GM10847 (cell line): ENCODE measurements around the gene MED12L.

Experiments
- POLR2A ChIP-seq: IDR thresholded peaks from 2 replicates; pipeline ENCODE4 v1.6.1; 2011; ENCODE audit not compliant: insufficient read length; ENCODE audit errors: extremely low read depth

MED12L gene

DNA sequence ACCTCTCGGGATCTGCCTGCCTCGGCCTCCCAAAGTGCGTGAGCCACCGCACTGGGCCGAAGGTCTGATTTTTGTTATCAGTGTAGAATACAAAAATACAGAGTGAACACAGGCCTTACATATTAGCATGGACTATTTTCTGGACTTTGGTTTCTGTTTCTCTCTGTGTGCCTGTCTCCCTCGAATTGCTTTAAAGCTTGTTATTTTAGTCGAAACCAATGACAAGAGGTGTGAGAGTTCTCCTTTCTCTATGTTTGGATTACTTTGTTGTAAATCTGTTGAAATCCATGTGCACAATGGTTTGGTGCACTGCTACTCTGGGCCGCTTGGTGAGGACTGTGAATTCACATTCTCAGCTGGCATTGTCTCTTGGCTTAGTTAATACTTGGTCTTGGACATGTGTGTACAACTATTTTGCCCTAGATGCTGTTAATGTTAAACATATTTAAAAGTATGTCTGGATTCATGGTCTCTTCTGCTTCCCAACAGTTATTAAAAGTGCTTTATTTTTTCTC is 23.9 kb downstream of the MED12L start:
- TF ChIP-seq POLR2A: no peak

GRCh38 chr3:151112731-151113130 is 27.3 kb downstream of the MED12L start:
- no peak for TF ChIP-seq POLR2A

DNA sequence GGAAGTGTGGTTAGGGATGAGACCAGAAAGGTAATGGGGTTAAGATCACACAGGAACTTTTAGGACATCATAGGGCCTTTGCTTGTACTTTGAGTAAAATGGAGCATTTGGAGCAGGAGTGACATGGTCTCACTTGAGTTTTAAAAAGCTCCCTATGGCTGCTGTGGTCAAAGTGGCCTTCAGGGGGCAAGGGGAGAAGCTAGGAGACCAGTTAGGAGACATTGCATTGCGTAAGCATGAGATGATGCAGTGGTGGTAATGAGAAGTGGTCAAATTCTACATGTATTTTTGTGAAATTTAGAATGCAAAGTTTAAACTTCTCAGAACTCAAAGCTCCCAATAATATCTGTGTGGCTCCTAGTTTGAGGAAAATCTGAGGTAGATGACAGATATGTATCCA is 27.9 kb downstream of the MED12L start:
- no peak for TF ChIP-seq POLR2A

DNA sequence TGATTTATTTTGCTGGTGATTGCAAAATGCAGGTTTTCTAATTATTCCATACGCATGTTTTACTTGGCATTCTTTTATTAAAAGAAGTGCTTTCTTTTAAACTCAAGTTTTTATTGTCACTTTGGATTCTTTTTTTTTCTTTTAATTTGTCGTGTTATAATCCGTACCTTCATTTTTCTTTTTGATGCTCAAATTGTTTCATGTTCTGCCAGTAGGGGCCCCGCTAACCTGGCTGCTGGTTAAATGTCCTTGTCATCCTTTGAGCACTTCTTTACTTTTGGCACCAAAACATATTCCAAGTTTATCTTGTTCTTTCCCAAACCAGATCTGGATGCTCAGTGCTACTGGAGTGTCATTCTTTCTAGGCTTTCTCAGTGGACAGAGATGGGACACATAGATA is 31.6 kb downstream of the MED12L start:
- TF ChIP-seq POLR2A: no peak

GRCh38 chr3:151119188-151119587 is 33.7 kb downstream of the MED12L start:
- no peak for TF ChIP-seq POLR2A

DNA sequence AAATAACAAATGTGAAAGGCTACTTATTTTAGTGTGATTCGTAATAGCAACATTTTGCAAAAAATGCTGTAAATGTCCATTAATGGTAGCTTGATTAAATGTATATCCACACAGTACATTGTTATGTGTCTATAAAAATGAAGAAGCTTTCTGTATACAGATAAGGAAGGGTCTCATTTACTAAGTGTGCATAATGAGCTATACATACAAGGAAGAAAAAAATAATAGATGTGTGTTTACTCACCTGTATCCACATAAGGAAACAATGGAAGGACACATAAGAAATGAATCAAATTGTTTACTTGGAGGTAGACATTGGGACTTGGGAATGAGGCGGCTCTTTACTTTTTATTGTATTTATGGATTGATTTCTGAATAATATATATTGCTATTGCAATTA is 34.9 kb downstream of the MED12L start:
- TF ChIP-seq POLR2A: no peak

DNA sequence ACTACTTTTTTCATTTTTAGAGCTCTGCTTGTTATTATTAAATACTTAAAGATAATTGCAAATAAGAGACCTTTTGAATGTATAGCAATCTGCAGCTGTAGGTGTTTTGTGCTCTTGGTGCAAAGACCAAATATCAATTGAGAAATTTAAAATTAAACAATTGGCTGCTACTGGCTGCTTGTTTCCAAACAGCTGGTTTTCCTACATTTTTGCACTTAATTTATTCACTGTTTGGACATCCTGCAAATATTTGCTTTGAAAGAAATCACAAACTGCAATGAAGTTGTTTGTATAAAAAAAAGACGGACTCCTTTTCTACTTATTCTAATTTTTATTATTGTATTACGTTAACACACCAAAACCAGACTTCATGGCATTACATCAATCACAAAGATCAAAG is 35.6 kb downstream of the MED12L start:
- no peak for TF ChIP-seq POLR2A

- TF ChIP-seq POLR2A: no peak
These were observed 38.4 kb downstream of the MED12L start for GRCh38 chr3:151123827-151124226.

GRCh38 chr3:151124476-151124875 is 39.0 kb downstream of the MED12L start:
- TF ChIP-seq POLR2A: no peak

DNA sequence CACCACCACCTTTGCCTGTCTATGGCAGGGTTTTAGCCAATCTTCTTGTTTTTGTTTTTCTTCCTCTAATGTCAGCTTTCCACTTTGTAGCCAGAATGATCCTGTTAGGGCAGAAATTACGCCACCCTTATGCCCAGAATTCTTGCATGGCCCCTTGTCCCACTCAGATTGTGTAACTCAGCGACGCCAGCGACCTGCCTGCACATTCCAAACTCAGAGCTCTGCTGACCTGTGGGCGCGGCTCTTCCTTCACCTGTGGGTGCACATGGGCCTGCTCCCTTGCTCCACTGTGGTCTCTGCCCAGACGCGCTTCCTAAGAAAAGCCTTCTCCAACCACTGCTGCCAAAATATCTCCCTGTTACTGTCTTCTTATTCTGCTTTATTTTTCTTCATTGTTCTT is 45.0 kb downstream of the MED12L start:
- TF ChIP-seq POLR2A: no peak

DNA sequence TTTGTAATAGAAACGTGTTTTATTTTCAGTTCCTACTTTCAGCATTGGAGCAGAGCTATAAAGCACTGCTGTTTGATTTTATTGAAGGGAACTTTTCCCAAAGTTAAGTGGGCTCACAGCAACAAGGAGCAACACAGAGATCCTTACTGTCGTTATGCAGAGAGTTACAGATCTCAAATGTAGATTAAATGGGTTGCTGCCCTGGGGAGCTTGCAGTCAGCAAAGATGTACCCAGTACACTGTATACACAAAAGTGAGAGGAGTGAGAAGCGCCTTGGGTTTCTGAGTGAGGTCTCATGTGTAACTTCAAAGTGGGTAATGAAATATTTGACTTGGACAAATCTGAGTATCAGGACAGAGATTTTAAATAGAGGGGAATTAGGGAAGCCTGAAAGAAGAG is 47.7 kb downstream of the MED12L start:
- TF ChIP-seq POLR2A: no peak

- no peak for TF ChIP-seq POLR2A
These were observed 48.5 kb downstream of the MED12L start for GRCh38 chr3:151133917-151134450.

GRCh38 chr3:151135541-151136337 is 50.3 kb downstream of the MED12L start:
- TF ChIP-seq POLR2A: no peak

DNA sequence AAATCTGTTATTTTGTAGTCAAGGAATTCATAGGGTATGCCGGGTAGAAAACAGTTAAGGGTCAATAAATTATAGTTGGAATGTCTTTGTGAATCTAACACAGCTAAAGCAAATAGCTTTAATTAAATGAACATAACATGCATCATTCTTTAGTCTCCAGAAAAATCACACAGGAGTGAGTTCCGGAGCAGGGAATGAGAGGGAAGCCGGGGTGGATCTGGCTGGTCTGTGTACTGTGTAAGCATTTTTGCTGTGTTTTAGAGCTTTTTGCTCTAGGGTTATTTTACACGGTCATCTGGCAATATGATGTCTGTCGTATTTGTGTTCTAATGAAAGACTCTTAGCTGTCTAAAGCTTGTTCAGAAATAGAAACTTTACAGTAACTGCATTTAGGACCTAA is 57.5 kb downstream of the MED12L start:
- TF ChIP-seq POLR2A: no peak

- no peak for TF ChIP-seq POLR2A
These were observed 58.6 kb downstream of the MED12L start for GRCh38 chr3:151144016-151144415.

DNA sequence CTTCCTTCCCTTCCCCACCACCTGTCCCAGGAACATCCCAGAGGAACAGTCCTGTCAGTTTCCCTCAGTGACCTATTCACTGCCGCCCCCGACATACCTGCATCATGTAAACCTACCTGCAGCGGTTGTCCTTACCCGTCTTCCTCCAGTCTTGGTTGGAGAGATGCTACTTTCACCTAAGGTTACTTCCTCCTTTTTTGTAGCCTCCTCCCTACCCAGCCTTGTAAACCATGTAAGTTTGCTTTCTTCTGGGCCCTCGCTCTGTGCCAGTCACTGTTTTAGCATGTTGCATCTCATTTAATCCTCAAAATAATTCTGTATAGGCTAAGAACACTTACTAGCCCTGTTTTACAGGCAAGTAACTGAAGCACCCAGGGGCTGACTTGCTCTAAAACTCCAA is 59.3 kb downstream of the MED12L start:
- TF ChIP-seq POLR2A: no peak

GRCh38 chr3:151145713-151146070 is 60.2 kb downstream of the MED12L start:
- TF ChIP-seq POLR2A: no peak
